Naive thymus-derived CD8-positive, alpha-beta T cell (primary cell): ENCODE data around the gene SH3RF2. TPM values are rescaled to one million over a fixed set of nuclear protein-coding genes. Genes with fewer than 3 reads are reported as not detected.
"Not testable (repeated sequence)": the region's sequence is repeated elsewhere in the genome, so short reads cannot be mapped to it uniquely, and the experiment has no call there.

Experiments
- ATAC-seq, 2 donors: fragments of 150-1000 bp; cut with Tn5 transposase in 1 of 2; sonication (Bioruptor Pico), chemical (Tn5 transposase) in 1 of 2; 1 replicate in 1 of 2; 2 replicates in 1 of 2; pipeline ENCODE4 v1.10.0; 2021; ENCODE audit warnings: mild to moderate bottlenecking in 2 of 2, moderate library complexity in 2 of 2
- POLR2A ChIA-PET: fragments of 350-600 bp; sonication (Branson Sonifier 250); formaldehyde crosslinking; loops from one replicate; lab custom pipeline; 2021; ENCODE audit warnings: antibody characterized with exemption; lab: Charles Lee
- DNase-seq, 10 donors: peaks; one replicate each; pipeline versions ENCODE4 v3.0.0 to v3.0.0-alpha.2; 2020 to 2022
- H3K27ac Mint-ChIP-seq, 10 donors: one replicate each; pipeline ENCODE4 v1.8.0; 2020 to 2022; ENCODE audit warnings: mild to moderate bottlenecking in 10 of 10, mixed read lengths in 10 of 10, moderate library complexity in 4 of 10, inconsistent platforms in 1 of 10
- H3K27me3 Mint-ChIP-seq, 5 donors: one replicate each; pipeline ENCODE4 v1.8.0; 2021 to 2022; ENCODE audit warnings: mixed read lengths in 5 of 5
- H3K36me3 Mint-ChIP-seq, 3 donors: one replicate each; pipeline ENCODE4 v1.8.0; 2020 to 2022; ENCODE audit warnings: mixed read lengths in 3 of 3, mild to moderate bottlenecking in 2 of 3, inconsistent platforms in 1 of 3
- H3K4me1 Mint-ChIP-seq, 4 donors: one replicate each; pipeline ENCODE4 v1.8.0; 2021 to 2022; ENCODE audit warnings: mixed read lengths in 4 of 4
- H3K4me3 Mint-ChIP-seq, 10 donors: one replicate each; pipeline ENCODE4 v1.8.0; 2020 to 2022; ENCODE audit warnings: mild to moderate bottlenecking in 10 of 10, mixed read lengths in 10 of 10, moderate library complexity in 6 of 10, inconsistent platforms in 1 of 10
- H3K9me3 Mint-ChIP-seq, 9 donors: one replicate each; pipeline ENCODE4 v1.8.0; 2020 to 2022; ENCODE audit warnings: mixed read lengths in 9 of 9, mild to moderate bottlenecking in 3 of 9, inconsistent platforms in 1 of 9, moderate library complexity in 1 of 9
- polyA plus RNA-seq, 3 donors: library from polyadenylated mRNA; unstranded; fragments of 300-500 nt; fragmentation: Illumina TruSeq; gene quantifications; one replicate each; pipeline ENCODE4 v1.2.3, GENCODE V29; 2021
- total RNA-seq, 8 experiments: library from RNA in 2 of 8; stranded (reverse) in 2 of 8; gene quantifications; one replicate each; pipeline ENCODE4 v1.2.3 and lab custom pipeline; 2021 to 2026

Gene SH3RF2
- total and polyA plus RNA-seq, 5 experiments from 2014 or later: not detected

GRCh38 chr5:145988993-145989392, 52.6 kb downstream of the SH3RF2 start:
- no peak for DNase-seq
- peaks cover 0 to 18% (median 8%) of the 10 kb centered on the region in 9 donors for H3K9me3 Mint-ChIP-seq
- POLR2A ChIA-PET: no interaction called here
- peaks cover 0 to 3% (median 0%) of the 10 kb centered on the region in 3 donors for H3K36me3 Mint-ChIP-seq
- no peak for ATAC-seq
- H3K4me1 Mint-ChIP-seq: no peaks in the 10 kb centered on the region
- H3K27me3 Mint-ChIP-seq: peaks cover 4 to 13% (median 9%) of the 10 kb centered on the region in 5 donors
- no peak overlapping the region for H3K27ac Mint-ChIP-seq
- H3K4me3 Mint-ChIP-seq: no peak overlapping the region

GRCh38 chr5:145989428-145989827, 53.0 kb downstream of the SH3RF2 start:
- Mint-ChIP-seq H3K36me3 (peaks cover 0 to 7% (median 0%) of the 10 kb centered on the region in 3 donors), H3K27ac (no peak overlapping the region), H3K9me3 (peaks cover 0 to 21% (median 9%) of the 10 kb centered on the region in 9 donors), H3K4me3 (no peak overlapping the region), H3K27me3 (peaks cover 4 to 13% (median 9%) of the 10 kb centered on the region in 5 donors), H3K4me1 (no peaks in the 10 kb centered on the region)
- no peak for ATAC-seq
- DNase-seq: no peak
- POLR2A ChIA-PET: no interaction called here

GRCh38 chr5:145990170-145990569, 53.8 kb downstream of the SH3RF2 start:
- DNase-seq: no peak
- Mint-ChIP-seq H3K27me3 (peaks cover 4 to 13% (median 9%) of the 10 kb centered on the region in 5 donors), H3K27ac (no peak overlapping the region), H3K4me1 (no peaks in the 10 kb centered on the region), H3K9me3 (peaks cover 0 to 24% (median 11%) of the 10 kb centered on the region in 9 donors), H3K4me3 (no peak overlapping the region), H3K36me3 (peaks cover 0 to 8% (median 0%) of the 10 kb centered on the region in 3 donors)
- no peak for ATAC-seq
- POLR2A ChIA-PET: no interaction called here

GRCh38 chr5:145991044-145991575, 54.7 kb downstream of the SH3RF2 start:
- ATAC-seq (no peak), DNase-seq (no peak)
- H3K36me3 Mint-ChIP-seq: peaks cover 0 to 8% (median 0%) of the 10 kb centered on the region in 3 donors
- peaks cover 0 to 24% (median 11%) of the 10 kb centered on the region in 9 donors for H3K9me3 Mint-ChIP-seq
- no peak overlapping the region for H3K27ac Mint-ChIP-seq
- H3K4me1 Mint-ChIP-seq: no peaks in the 10 kb centered on the region
- POLR2A ChIA-PET: no interaction called here
- H3K4me3 Mint-ChIP-seq: no peak overlapping the region
- H3K27me3 Mint-ChIP-seq: peaks cover 3 to 13% (median 7%) of the 10 kb centered on the region in 5 donors

GRCh38 chr5:145993538-145993937, 57.2 kb downstream of the SH3RF2 start:
- H3K27me3 Mint-ChIP-seq, DNase-seq, H3K36me3 Mint-ChIP-seq, H3K4me1 Mint-ChIP-seq, POLR2A ChIA-PET, H3K27ac Mint-ChIP-seq, ATAC-seq, H3K4me3 Mint-ChIP-seq: not testable (repeated sequence)
- peaks cover 0 to 24% (median 11%) of the 10 kb centered on the region in 9 donors for H3K9me3 Mint-ChIP-seq

GRCh38 chr5:145996135-145996534, 59.8 kb downstream of the SH3RF2 start:
- ATAC-seq (no peak), DNase-seq (no peak)
- peaks cover 0 to 24% (median 11%) of the 10 kb centered on the region in 9 donors for H3K9me3 Mint-ChIP-seq
- POLR2A ChIA-PET: no interaction called here
- peaks cover 0 to 8% (median 5%) of the 10 kb centered on the region in 5 donors for H3K27me3 Mint-ChIP-seq
- H3K36me3 Mint-ChIP-seq: peaks cover 0 to 8% (median 0%) of the 10 kb centered on the region in 3 donors
- no peak overlapping the region for H3K27ac Mint-ChIP-seq
- no peak overlapping the region for H3K4me3 Mint-ChIP-seq
- H3K4me1 Mint-ChIP-seq: no peaks in the 10 kb centered on the region

GRCh38 chr5:145999208-145999607, 62.8 kb downstream of the SH3RF2 start:
- Mint-ChIP-seq H3K36me3 (peaks cover 0 to 3% (median 0%) of the 10 kb centered on the region in 3 donors), H3K4me1 (no peaks in the 10 kb centered on the region), H3K27me3 (peaks cover 3 to 18% (median 4%) of the 10 kb centered on the region in 5 donors), H3K27ac (no peak overlapping the region), H3K4me3 (no peak overlapping the region), H3K9me3 (peaks cover 0 to 7% (median 0%) of the 10 kb centered on the region in 9 donors)
- ATAC-seq (no peak), DNase-seq (no peak)
- POLR2A ChIA-PET: no interaction called here

- Mint-ChIP-seq H3K27ac (no peak overlapping the region), H3K36me3 (no peaks in the 10 kb centered on the region), H3K9me3 (no peaks in the 10 kb centered on the region), H3K27me3 (peaks cover 3 to 18% (median 4%) of the 10 kb centered on the region in 5 donors), H3K4me1 (no peaks in the 10 kb centered on the region), H3K4me3 (no peak overlapping the region)
- ATAC-seq (no peak), DNase-seq (no peak)
- POLR2A ChIA-PET: no interaction called here
Measured at GRCh38 chr5:146000072-146000471, 63.7 kb downstream of the SH3RF2 start.

GRCh38 chr5:146001544-146002190, 65.3 kb downstream of the SH3RF2 start:
- DNase-seq (no peak), ATAC-seq (no peak)
- Mint-ChIP-seq H3K4me1 (no peaks in the 10 kb centered on the region), H3K36me3 (no peaks in the 10 kb centered on the region), H3K9me3 (no peaks in the 10 kb centered on the region), H3K4me3 (no peak overlapping the region), H3K27ac (no peak overlapping the region), H3K27me3 (peaks cover 3 to 21% (median 5%) of the 10 kb centered on the region in 5 donors)
- POLR2A ChIA-PET: no interaction called here

GRCh38 chr5:146002491-146002890, 66.1 kb downstream of the SH3RF2 start:
- no peak overlapping the region for H3K27ac Mint-ChIP-seq
- no peaks in the 10 kb centered on the region for H3K4me1 Mint-ChIP-seq
- H3K27me3 Mint-ChIP-seq: peaks cover 2 to 27% (median 7%) of the 10 kb centered on the region in 5 donors
- ATAC-seq (no peak), DNase-seq (no peak)
- no peaks in the 10 kb centered on the region for H3K36me3 Mint-ChIP-seq
- POLR2A ChIA-PET: no interaction called here
- H3K9me3 Mint-ChIP-seq: no peaks in the 10 kb centered on the region
- H3K4me3 Mint-ChIP-seq: no peak overlapping the region

- Mint-ChIP-seq H3K9me3 (no peaks in the 10 kb centered on the region), H3K27me3 (peaks cover 0 to 27% (median 7%) of the 10 kb centered on the region in 5 donors), H3K36me3 (no peaks in the 10 kb centered on the region), H3K27ac (no peak overlapping the region), H3K4me1 (no peaks in the 10 kb centered on the region), H3K4me3 (no peak overlapping the region)
- POLR2A ChIA-PET: no interaction called here
- no peak for DNase-seq
- no peak for ATAC-seq
Measured at GRCh38 chr5:146003852-146004251, 67.5 kb downstream of the SH3RF2 start.

GRCh38 chr5:146005264-146005663, 68.9 kb downstream of the SH3RF2 start:
- no peak for ATAC-seq
- Mint-ChIP-seq H3K36me3 (no peaks in the 10 kb centered on the region), H3K4me3 (no peak overlapping the region), H3K4me1 (no peaks in the 10 kb centered on the region), H3K27me3 (peaks cover 0 to 27% (median 7%) of the 10 kb centered on the region in 5 donors), H3K27ac (no peak overlapping the region), H3K9me3 (peaks cover 0 to 7% (median 0%) of the 10 kb centered on the region in 9 donors)
- POLR2A ChIA-PET: no interaction called here
- no peak for DNase-seq

- DNase-seq: no peak
- Mint-ChIP-seq H3K9me3 (peaks cover 0 to 10% (median 0%) of the 10 kb centered on the region in 9 donors), H3K4me3 (no peak overlapping the region), H3K27ac (no peak overlapping the region), H3K4me1 (no peaks in the 10 kb centered on the region), H3K36me3 (no peaks in the 10 kb centered on the region), H3K27me3 (peaks cover 0 to 27% (median 7%) of the 10 kb centered on the region in 5 donors)
- ATAC-seq: no peak
- POLR2A ChIA-PET: no interaction called here
Measured at GRCh38 chr5:146005723-146006122, 69.3 kb downstream of the SH3RF2 start.
